HepG2 (cell line): ENCODE results near the gene PIGL. TPM values are rescaled to one million over a fixed set of nuclear protein-coding genes. Genes with fewer than 3 reads are reported as not detected.

Experiments
- ATAC-seq: fragments of 200-7000 bp; cut with Tn5 transposase; 3 replicates; pipeline ENCODE4 v1.9.1; 2020; ENCODE audit warnings: mild to moderate bottlenecking, moderate library complexity
- BruUV-seq: library from RNA; stranded (reverse); fragments of 400-500 nt; replicated peaks from 2 replicates; lab custom pipeline; 2021; lab: Mats Ljungman, UMichigan
- CTCF ChIA-PET: fragments of 300-600 bp; formaldehyde crosslinking; extraction: SDS; loops from one replicate; lab custom pipeline; 2021; ENCODE audit warnings: low total read pairs, inconsistent platforms, low intra/inter-chr PET ratio; lab: Yijun Ruan, JAX
- POLR2A ChIA-PET: fragments of 350-600 bp; sonication (Branson Sonifier 250); formaldehyde crosslinking; loops from one replicate; lab custom pipeline; 2020; ENCODE audit warnings: antibody characterized with exemption, inconsistent platforms; lab: Yijun Ruan, JAX
- DNase-seq: peaks from one replicate; pipeline ENCODE4 v3.0.0-alpha.2; 2015; ENCODE audit warnings: low spot score
- FAIRE-seq: peaks from 3 replicates; lab custom pipeline; 2011; peaks lifted over from hg19 to GRCh38; lab: Jason Lieb, UNC
- H2AFZ ChIP-seq: one replicate; pipeline ENCODE4 v1.6.1; 2011; ENCODE audit warnings: low read length, inconsistent platforms
- H3K27ac ChIP-seq: fragments of 300-600 bp; 3 replicates; pipeline ENCODE4 v1.8.0; 2011; ENCODE audit warnings: mixed run types, mild to moderate bottlenecking, mixed read lengths, low read length, inconsistent platforms; ENCODE audit not compliant: insufficient read depth; ENCODE audit errors: extremely low read length
- H3K27me3 ChIP-seq, 2 experiments: fragments of 200-600 bp in 1 of 2; 2 replicates in 1 of 2; 3 replicates in 1 of 2; pipeline versions ENCODE4 v1.6.0 to v1.8.0; 2011; ENCODE audit warnings: low read length in 2 of 2, mild to moderate bottlenecking in 2 of 2, moderate library complexity in 2 of 2, inconsistent platforms in 1 of 2; ENCODE audit not compliant: insufficient read depth in 2 of 2, control insufficient read depth in 1 of 2
- H3K36me3 ChIP-seq, 2 experiments: fragments of 200-600 bp in 1 of 2; replicated peaks in 1 of 2; 2 replicates in 1 of 2; 3 replicates in 1 of 2; pipeline versions ENCODE4 v1.5.1 to v1.8.0; 2011; ENCODE audit warnings: low read length in 2 of 2, inconsistent platforms in 1 of 2; ENCODE audit not compliant: insufficient read depth in 2 of 2, control insufficient read depth in 1 of 2
- H3K4me1 ChIP-seq: 2 replicates; pipeline ENCODE4 v1.5.1; 2012; ENCODE audit warnings: low read length, inconsistent platforms; ENCODE audit not compliant: insufficient read depth
- H3K4me2 ChIP-seq: 2 replicates; pipeline ENCODE4 v1.6.0; 2011; ENCODE audit warnings: low read depth, low read length, inconsistent platforms
- H3K4me3 ChIP-seq, 3 experiments: fragments of 200-600 bp in 1 of 3; sonication (generic), shearing (Covaris generic) in 1 of 3; replicated peaks in 1 of 3; 2 replicates each; pipeline ENCODE4 v1.5.1; 2011 to 2016; ENCODE audit warnings: low read length in 3 of 3, inconsistent platforms in 2 of 3, low read depth in 2 of 3, mild to moderate bottlenecking in 2 of 3, control low read depth in 1 of 3, mixed read lengths in 1 of 3; ENCODE audit not compliant: insufficient read depth in 1 of 3
- H3K79me2 ChIP-seq: one replicate; pipeline ENCODE4 v1.6.1; 2011; ENCODE audit warnings: low read length, inconsistent platforms; ENCODE audit not compliant: insufficient read depth
- H3K9ac ChIP-seq: 2 replicates; pipeline ENCODE4 v1.6.0; 2011; ENCODE audit warnings: mild to moderate bottlenecking, low read depth, low read length, inconsistent platforms; ENCODE audit not compliant: insufficient read depth
- H3K9me3 ChIP-seq: 2 replicates; pipeline ENCODE4 v1.5.1; 2012; ENCODE audit warnings: mild to moderate bottlenecking, low read length
- H4K20me1 ChIP-seq: 2 replicates; pipeline ENCODE4 v1.6.0; 2011; ENCODE audit warnings: inconsistent platforms, mild to moderate bottlenecking, low read length, moderate library complexity; ENCODE audit not compliant: insufficient read depth
- ARID3A ChIP-seq: IDR thresholded peaks from 2 replicates; pipeline ENCODE4 v1.6.1; 2012; ENCODE audit warnings: low read depth, low read length, improper control_type of control experiment
- BCL6 ChIP-seq: IDR thresholded peaks from 2 replicates; pipeline ENCODE4 v1.6.1; 2016; ENCODE audit warnings: missing genetic modification reagents, missing compliant biosample characterization
- EEA1 ChIP-seq: sonication (generic); formaldehyde crosslinking; IDR thresholded peaks from 2 replicates; pipeline ENCODE4 v1.5.1; 2020; ENCODE audit warnings: mild to moderate bottlenecking, missing genetic modification reagents, borderline replicate concordance
- HMGXB3 ChIP-seq: sonication (generic); formaldehyde crosslinking; IDR thresholded peaks from 2 replicates; pipeline ENCODE4 v1.4.0; 2020; ENCODE audit warnings: missing genetic modification reagents, borderline replicate concordance
- HOXD1 ChIP-seq: sonication (generic); formaldehyde crosslinking; IDR thresholded peaks from 2 replicates; pipeline ENCODE4 v1.5.0; 2020; ENCODE audit warnings: missing genetic modification reagents
- KLF12 ChIP-seq: sonication (generic); formaldehyde crosslinking; IDR thresholded peaks from 2 replicates; pipeline ENCODE4 v1.4.0; 2020; ENCODE audit warnings: missing genetic modification reagents, borderline replicate concordance
- NR2C2 ChIP-seq: sonication (generic); formaldehyde crosslinking; IDR thresholded peaks from 2 replicates; pipeline ENCODE4 v1.4.0; 2020; ENCODE audit warnings: missing genetic modification reagents, mild to moderate bottlenecking, moderate library complexity, borderline replicate concordance
- SMAD9 ChIP-seq: sonication (generic); formaldehyde crosslinking; IDR thresholded peaks from 2 replicates; pipeline ENCODE4 v1.5.1; 2020; ENCODE audit warnings: mild to moderate bottlenecking, missing genetic modification reagents
- SUZ12 ChIP-seq: fragments of 150-350 bp; IDR thresholded peaks from 2 replicates; pipeline ENCODE4 v1.6.1; 2014; ENCODE audit warnings: low read depth, low read length
- ZNF431 ChIP-seq: sonication (generic); formaldehyde crosslinking; IDR thresholded peaks from 2 replicates; pipeline ENCODE4 v1.9.0; 2022; ENCODE audit warnings: missing genetic modification reagents, low read depth, mild to moderate bottlenecking, borderline replicate concordance
- WGBS: methylation state at CpG from one replicate; pipeline ENCODE4 v1.1.6; 2017; ENCODE audit warnings: low lambda C conversion rate; 5-methylcytosine and 5-hydroxymethylcytosine counted together
- in situ Hi-C: cut with HindIII; loops from 2 replicates; pipeline ENCODE4 v1.10.0; 2017; ENCODE audit warnings: low pct_unique_long_range_greater_than_20kb; ENCODE audit not compliant: extremely low pct_ligation_motif_present
- intact Hi-C: fragments of 100-400 bp; cut with micrococcal nuclease; formaldehyde crosslinking; loops from one replicate; pipeline ENCODE4 v1.10.0; 2022; ENCODE audit not compliant: unreplicated experiment
- polyA plus RNA-seq, 8 experiments: library from polyadenylated mRNA; depleted of rRNA in 3 of 8; stranded (reverse) in 7 of 8; unstranded in 1 of 8; fragments of >200 nt; fragmentation: Illumina TruSeq in 4 of 8; extraction: Trizol in 4 of 8; gene quantifications; 2 replicates each; pipeline versions ENCODE4 v1.2.1 to v1.2.3, GENCODE V29; 2011 to 2016; ENCODE audit warnings: low read depth in 4 of 8, missing spikeins in 1 of 8, mixed read lengths in 1 of 8; ENCODE audit not compliant: insufficient read depth in 1 of 8
- total RNA-seq, 5 experiments: library from RNA; depleted of rRNA; stranded (reverse); fragments of >200 nt; fragmentation: Illumina TruSeq; extraction: Trizol; gene quantifications; 2 replicates each; pipeline ENCODE4 v1.2.3, GENCODE V29; 2016; ENCODE audit warnings: low read depth in 1 of 5
- TF ChIP-seq, protein P1 (sequence below): sonication (generic); formaldehyde crosslinking; IDR thresholded peaks from 2 replicates; pipeline ENCODE4 v1.5.1; 2020; ENCODE audit warnings: mild to moderate bottlenecking, missing genetic modification reagents, borderline replicate concordance

Gene PIGL
- total and polyA plus RNA-seq, 2 of the 13 experiments (the other 11 are each of a cell fraction or from before 2014, with no cell fraction given) = 28.5 to 63.8 TPM

DNA sequence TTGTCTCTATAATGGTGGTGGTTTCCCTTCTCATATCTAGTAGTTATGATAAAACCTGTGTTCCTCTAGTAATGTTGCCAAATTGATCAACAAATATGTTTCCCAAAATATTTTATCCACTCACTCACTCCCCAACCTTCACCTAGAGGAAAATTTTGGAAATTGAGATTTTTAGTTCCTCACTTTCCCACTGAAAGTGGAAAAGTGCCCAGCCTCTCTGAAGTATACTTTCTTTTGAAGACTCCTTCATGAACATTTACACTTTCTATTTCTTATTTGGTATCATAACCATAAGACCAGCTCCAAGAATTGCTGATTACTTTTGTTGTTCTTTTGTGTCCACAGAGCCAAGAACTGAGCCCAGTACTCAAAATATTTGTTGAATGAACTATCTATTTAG is 141.4 kb downstream of the PIGL start (continued):
- TF ChIP-seq, protein P1, sequence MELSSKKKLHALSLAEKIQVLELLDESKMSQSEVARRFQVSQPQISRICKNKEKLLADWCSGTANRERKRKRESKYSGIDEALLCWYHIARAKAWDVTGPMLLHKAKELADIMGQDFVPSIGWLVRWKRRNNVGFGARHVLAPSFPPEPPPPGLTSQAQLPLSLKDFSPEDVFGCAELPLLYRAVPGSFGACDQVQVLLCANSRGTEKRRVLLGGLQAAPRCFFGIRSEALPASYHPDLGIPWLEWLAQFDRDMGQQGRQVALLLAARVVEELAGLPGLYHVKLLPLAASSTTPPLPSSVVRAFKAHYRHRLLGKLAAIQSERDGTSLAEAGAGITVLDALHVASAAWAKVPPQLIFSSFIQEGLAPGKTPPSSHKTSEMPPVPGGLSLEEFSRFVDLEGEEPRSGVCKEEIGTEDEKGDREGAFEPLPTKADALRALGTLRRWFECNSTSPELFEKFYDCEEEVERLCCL = no peak
- TF ChIP-seq BCL6 (CRISPR knock-in tag) (no peak), HOXD1 (CRISPR knock-in tag) (no peak)

DNA sequence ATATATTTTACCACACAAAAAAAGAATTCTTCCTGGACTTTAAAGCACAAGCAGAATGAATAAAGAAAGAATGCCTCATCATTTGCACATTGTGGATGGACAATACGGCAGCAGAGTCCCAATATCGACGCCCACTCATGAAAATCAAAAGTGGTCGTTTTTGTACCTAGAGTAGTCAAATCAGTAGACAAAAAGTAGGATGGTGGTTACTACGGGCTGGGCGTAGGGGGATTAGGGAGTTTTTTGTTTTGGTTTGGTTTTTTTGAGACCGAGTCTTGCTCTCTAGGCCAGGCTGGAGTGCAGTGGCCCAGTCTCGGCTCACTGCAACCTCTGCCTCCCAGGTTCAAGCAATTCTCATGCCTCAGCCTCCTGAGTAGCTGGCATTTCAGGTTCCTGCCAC is 144.9 kb downstream of the PIGL start:
- FAIRE-seq (no peak), DNase-seq (no peak), ATAC-seq (no peak)
- Histone ChIP-seq H3K27me3 (no peaks in the 10 kb centered on the region), H3K9me3 (no peaks in the 10 kb centered on the region), H3K36me3 (no peaks in the 10 kb centered on the region), H3K4me1 (peaks cover 38% of the 10 kb centered on the region), H3K4me3 (no peak overlapping the region), H3K9ac (no peak overlapping the region), H4K20me1 (no peaks in the 10 kb centered on the region), H3K27ac (no peak overlapping the region), H2AFZ (no peak overlapping the region), H3K79me2 (no peaks in the 10 kb centered on the region), H3K4me2 (peak overlapping the region; percentile 53; the same call in 1 of the 2 replicates)
- ChIA-PET POLR2A (no interaction called here), CTCF (no interaction called here)
- in situ Hi-C loops = loop anchor here (10.0 kb wide), 2 partner anchors 53 to 163 kb away; partner anchors contain the start of gene TRPV2
- no TSS peak for BruUV-seq
- intact Hi-C loops = no loop called here
- WGBS = 38% methylated on average over 8 of the region's 8 CpGs
- no peak for TF ChIP-seq EEA1 (CRISPR knock-in tag)
- no peak for TF ChIP-seq NR2C2 (CRISPR knock-in tag)
- TF ChIP-seq SMAD9 (CRISPR knock-in tag) = no peak
- no peak for TF ChIP-seq SUZ12
- TF ChIP-seq KLF12 (CRISPR knock-in tag) = no peak
- TF ChIP-seq ARID3A = no peak
- no peak for TF ChIP-seq HMGXB3 (CRISPR knock-in tag)
- no peak for TF ChIP-seq ZNF431 (CRISPR knock-in tag)
